ENCODE data around the gene CPA3. TPM values are rescaled to one million over a fixed set of nuclear protein-coding genes. Genes with fewer than 3 reads are reported as not detected.

CPA3 gene
- total and polyA plus RNA-seq, 4 donors = 0.42 to 8.6 (median 1.9) TPM; not detected in 1

GRCh38 chr3:148901987-148902791 lies 37.1 kb downstream of the CPA3 start:
- no peak overlapping the region for H3K4me3 ChIP-seq (ENCODE audit: low read depth in 1 of 3, low read length in 3 of 3)
- DNase-seq (ENCODE audit: low spot score) = no peak
- no peak overlapping the region for H3K9ac ChIP-seq (ENCODE audit: low read depth in 1 of 2, low read length in 2 of 2)
- TF ChIP-seq HNF4A (conservative IDR thresholded peaks at IDR 0.05) (no peak), RAD21 (IDR thresholded peaks at IDR 0.05) (no peak), RXRA (IDR thresholded peaks at IDR 0.05) (no peak), GABPA (IDR thresholded peaks at IDR 0.05 in 1 of 2, conservative IDR thresholded peaks at IDR 0.05 in 1 of 2) (no peak), EGR1 (IDR thresholded peaks at IDR 0.05; ENCODE audit: low read depth in 2 of 2) (no peak), TAF1 (conservative IDR thresholded peaks at IDR 0.05) (no peak), MAX (IDR thresholded peaks at IDR 0.05) (no peak), NR2F2 (IDR thresholded peaks at IDR 0.05) (no peak), ATF3 (IDR thresholded peaks at IDR 0.05) (no peak), JUND (IDR thresholded peaks at IDR 0.05) (no peak), FOXA1 (IDR thresholded peaks at IDR 0.05) (no peak), SP1 (IDR thresholded peaks at IDR 0.05) (no peak), ZBTB33 (IDR thresholded peaks at IDR 0.05) (no peak), HNF4G (IDR thresholded peaks at IDR 0.05) (no peak), FOXA2 (IDR thresholded peaks at IDR 0.05) (no peak), YY1 (IDR thresholded peaks at IDR 0.05) (no peak), CTCF (IDR thresholded peaks at IDR 0.05; ENCODE audit: low read depth, low read length, missing input control) (no peak), REST (IDR thresholded peaks at IDR 0.05) (no peak)
- H3K36me3 ChIP-seq (ENCODE audit: control insufficient read depth in 4 of 4, insufficient read depth in 3 of 4, low read depth in 1 of 4, low read length in 3 of 4) = no peaks in the 10 kb centered on the region
- WGBS = 82% methylated on average over 4 of the region's 4 CpGs
- H3K27ac ChIP-seq (ENCODE audit: low read depth in 1 of 2, low read length in 2 of 2) = no peak overlapping the region
- H3K9me3 ChIP-seq (ENCODE audit: control insufficient read depth in 4 of 4, low read length in 3 of 4) = no peaks in the 10 kb centered on the region
- H3K4me1 ChIP-seq (ENCODE audit: control insufficient read depth in 4 of 4, insufficient read depth in 4 of 4, low read length in 3 of 4) = no peaks in the 10 kb centered on the region
- peaks cover 0 to 2% (median 0%) of the 10 kb centered on the region in 4 donors for H3K27me3 ChIP-seq (ENCODE audit: control insufficient read depth in 4 of 4, insufficient read depth in 4 of 4, low read length in 3 of 4)

Measured in liver (tissue), 9 donors.